NCI-H1694 treated with DMSO at 0.1 percent for 48 hours (cell line): ENCODE results near the gene SALL1.

Experiments
- DNase-seq: peaks from one replicate; lab custom pipeline; 2025; lab: John Stamatoyannopoulos, UW

Gene SALL1

DNA sequence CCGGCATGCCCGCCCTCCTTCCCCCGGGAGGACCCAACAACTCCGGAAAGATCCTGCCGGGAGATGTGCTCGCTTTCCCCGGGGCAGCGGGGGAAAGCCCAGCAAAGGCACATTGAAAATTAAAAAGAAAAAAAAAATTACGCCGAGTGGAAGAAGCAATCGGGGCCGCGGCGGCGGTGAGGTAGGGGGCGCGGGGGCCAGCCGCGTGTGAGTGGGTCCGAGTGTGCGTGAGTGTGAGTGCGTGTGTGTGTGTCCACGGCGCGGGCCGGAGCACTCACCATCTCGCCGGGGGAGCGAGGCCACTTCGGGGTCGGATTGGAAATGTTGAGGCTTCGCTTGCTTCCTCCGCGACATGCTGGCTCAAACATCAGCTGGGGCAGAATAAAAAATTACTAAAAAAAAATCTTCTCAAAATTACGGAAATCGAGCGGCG is at the start of gene SALL1:
Gene SALL1 (minus strand): TSS at position 383 of the 433 bp plus-strand sequence. CDS start 29 bp downstream, at position 354.
- DNase-seq = no peak

DNA sequence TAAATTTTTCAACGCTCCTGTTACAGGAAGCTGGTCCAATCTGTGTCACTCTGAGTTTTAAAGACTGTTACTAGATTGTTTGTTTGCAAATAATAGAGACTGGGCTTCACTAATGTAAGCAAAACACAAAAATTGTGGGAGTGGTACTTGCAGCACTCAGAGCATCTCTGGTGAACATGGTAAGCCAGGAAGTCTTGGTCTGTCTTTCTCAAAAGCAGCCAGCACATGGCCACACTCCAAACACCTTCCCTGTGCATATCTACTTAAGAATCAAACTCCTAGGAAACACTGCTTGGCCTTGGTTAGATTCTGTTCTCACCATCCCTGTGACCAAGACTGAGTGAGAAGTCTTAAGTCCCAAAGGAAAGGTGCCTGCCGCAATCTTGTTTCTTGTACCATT is 49.7 kb upstream of the SALL1 start:
- no peak for DNase-seq

DNA sequence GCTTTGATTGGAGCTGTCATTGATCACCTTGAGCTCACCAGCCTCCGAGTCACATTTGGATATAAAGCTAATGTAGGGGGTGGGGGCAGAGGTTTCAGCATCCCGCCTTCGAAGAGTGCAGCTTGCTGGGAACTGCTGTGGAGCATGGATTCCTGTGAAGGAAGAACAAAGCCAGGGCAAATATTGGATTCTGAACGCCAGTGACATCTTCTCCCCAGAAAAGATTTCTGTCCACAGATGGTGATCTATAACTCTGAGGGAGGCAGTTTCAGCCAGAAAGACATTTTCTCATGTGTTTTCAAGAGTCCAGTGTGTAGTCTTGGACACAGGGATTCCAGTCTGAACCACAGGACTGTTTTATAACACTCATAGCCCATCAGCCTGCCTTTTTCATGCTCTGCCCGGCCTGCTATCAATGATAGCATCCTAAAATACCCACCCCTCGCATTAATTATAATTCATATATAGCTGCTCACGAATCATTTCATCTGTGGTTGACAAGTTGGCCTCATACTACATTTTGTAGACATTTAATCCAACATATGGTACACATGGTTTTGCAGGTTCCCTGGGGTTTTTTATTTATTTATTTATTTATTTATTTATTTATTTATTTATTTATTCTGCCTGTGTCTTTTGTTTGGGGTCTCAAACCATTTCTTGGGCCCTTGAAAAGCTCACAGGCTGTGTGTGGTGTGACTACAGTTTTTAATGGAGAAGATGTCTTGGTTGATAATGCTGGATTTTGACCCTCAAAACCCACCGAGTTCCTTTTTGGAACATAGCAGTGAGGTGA is 47.1 kb upstream of the SALL1 start:
- DNase-seq = no peak

DNA sequence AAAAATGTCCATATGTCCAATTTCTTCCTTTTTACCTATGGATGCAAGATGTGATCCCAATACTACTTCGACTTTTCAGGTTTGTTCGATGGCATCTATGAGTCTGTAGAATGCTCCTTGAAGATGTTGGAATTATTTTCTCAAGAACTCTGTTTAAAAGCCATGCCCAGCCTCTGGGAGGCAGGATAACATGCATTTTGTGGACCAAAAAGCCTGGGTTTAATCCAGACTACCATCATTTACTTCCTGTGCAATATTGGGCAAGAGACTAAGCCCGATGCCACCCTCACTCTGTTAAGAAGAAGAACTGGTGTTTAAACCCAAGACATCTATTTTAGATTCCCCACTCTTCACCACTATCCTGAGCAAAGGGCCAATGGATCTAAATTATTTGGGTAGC is 42.8 kb upstream of the SALL1 start:
- no peak for DNase-seq

DNA sequence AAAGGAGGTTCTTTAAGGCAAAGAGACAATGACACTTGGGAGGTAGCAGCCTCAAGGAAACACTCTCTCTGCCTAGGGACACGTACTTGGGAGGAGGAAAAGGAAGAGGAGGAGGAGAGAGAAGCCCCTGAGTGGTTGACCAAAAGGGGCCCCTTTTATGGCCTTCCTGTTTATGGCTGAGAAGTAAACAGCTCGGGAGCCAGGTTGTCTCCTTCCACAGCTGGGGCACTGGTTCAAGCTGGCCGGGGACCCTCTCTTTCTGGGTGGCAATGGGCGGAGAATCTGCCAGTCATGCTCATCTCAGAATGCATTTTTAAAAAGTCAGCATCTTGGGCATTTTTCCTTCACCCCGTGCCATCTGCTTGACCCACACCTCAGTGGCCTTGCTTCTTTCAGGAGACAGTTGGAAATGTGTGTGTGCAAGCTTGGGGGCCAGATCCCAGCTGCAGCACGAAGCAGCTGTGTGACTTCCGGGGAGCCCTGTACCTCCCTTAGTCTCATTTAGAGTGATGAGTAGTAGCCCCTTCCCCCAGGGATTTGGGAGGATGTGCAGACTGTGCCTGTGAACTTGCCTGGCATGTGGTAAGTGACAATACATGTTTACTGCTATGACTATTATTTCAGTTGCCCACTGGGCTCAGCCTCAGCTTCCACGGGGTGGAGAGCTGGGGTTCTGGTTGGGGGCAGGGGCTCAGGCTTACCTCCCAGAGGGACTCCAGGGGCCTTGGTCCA is 33.8 kb upstream of the SALL1 start:
- DNase-seq = no peak

DNA sequence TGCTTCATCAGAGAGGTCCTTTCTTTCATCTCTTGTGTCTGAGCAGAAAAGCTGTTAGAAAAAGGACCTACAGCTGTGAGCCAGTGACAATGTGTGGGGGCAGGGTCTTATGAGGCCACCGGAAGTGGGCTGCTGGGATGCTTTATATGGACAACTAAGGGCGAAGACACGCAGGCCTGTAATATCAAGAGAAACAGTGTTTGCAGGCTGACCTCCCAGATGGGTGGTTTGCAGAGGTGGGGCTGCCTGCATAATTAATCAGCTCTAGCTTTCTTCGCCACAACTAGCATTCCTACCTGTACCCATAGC is 30.4 kb upstream of the SALL1 start:
- DNase-seq = no peak

DNA sequence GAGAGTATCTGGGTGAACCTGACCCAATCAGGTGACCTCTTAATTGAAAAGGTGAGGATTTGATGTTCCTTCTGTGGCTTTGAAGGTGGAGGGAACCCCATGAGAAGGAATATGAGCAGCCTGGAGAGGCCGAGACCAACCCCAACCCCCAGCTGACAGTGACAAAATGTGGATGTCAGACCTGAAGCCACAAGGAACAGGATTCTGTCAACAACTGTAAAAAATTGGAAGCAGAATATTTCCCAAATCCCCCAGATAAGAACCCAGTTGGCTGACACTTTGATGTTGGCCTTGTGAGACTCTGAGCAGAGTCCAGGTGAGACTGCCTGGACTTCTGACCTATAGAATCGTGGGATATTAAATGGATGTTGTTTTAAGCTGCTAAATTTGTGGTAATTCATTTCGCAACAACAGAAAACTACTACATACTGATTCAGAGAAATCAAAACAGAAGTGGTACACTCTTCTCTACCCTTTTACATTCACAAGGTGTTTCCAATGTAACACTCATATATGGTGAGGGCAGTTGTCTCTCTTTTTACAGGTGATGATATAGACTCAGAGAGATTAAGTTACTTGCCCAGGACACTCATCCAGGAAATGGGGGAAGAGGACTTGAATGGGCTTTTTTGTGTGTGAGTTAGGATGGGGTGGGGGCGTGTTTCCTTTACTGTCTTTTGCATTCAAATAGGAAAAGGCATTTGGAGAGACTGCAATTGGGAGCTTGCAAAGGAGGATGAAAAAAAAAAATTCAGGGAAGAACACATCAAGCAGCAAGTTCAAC is 29.8 kb upstream of the SALL1 start:
- DNase-seq = no peak

DNA sequence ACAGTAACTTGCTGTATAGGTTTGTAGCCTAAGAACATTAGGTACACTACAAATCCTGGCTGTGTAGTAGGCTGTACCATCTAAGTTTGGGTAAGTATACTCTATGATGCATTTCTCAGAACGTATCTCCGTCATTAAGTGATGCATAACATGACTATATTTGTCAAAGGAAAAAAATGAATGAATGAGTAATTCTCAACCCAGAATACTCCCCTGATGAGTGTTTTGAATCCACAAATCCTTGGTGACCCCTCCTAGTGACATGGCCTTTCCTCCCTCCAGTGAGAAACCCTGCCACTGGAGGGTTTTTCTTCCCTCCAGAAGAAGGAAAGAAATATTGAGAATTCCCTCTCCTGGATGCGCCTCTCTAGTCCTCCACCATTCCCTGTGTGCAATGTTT is 24.0 kb upstream of the SALL1 start:
- DNase-seq = no peak

DNA sequence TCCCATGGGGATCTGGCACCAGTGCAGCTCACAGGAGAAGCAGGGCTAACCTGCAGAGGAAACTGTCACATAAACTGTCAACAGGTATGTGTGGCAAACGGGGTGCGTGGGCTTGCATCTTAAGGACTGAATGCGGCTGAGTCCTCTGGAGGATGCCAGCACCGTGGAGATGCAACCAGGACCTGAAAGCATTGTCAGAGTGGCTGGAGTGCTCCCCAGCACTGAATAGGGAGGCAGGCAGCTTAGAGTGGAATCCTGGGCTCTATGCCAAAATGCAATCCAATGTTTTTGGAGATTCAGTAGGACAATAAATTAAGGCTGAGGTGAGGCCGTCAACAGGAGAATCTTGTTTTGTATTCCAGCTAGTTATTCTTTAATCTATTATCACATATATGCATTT is 21.3 kb upstream of the SALL1 start:
- no peak for DNase-seq

DNA sequence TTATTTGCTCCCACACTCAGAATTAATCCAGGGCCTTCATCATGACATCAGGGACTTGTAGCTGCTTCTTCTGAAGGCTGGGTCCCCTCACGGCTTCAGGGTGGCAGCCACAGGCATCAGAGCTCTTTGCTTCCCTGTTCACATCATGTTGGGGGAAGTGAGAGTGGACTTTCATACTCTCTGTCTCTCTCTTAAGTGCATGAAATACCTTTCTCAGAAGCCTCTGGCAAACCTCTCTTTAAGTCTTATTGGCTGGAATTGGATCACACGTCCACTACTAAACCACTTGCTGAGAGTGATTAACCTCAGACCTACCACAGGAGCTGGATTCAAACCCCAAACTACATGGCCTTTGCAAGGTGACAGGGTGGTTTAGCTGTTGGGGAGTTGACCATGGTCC is 17.7 kb upstream of the SALL1 start:
- DNase-seq = no peak

DNA sequence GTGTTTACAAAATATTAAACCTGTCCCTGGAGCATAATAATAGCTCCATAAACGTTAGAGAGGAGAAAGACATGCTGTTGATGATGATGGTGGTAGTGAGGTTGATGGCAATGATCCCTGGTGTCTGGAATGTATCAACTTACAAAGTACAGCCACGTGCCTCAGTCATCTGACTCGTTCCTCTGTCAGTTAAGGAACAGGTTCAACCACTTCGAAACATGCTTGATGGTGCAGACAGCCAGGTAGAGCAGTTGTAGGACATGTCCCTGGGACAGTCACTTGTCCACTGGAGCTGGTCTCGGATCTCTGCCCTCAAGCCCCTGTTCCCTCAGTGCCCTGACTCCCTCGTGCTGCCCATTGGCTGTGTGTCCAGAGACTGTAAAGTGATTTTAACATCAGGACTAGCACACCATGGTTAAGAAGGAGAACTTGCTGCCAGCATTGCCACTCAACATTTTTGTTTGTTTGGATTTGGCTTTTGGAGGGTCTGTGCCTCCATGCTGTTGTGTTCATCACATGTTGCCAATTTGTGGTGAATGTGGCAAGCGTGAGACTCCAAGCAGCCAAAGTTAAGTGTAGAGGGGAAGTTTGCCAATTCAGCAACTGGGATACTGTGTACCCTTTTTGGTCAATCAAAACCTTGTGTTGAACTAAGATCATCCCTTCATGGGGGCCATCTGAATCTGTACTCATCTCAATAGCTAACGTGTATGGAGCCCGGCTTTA is 16.3 kb upstream of the SALL1 start:
- DNase-seq = no peak

DNA sequence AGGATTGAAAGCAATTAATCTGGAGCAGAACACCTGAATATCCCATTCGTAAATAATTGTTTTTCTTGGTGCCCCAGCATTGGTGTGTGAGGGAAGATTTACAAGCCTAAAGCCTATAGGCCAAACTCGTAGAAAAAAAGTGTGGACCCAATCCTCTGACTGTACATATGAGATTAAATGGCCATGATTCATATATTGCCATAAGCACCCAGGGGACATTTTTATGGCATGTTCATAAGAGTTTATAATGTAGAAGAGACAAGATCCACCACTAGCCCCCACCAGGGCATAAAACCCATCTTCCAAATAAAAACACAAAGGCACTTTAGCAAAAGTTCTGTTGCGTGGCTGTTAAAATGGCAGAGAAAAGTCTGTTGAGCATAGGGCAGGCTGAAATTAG is 15.5 kb upstream of the SALL1 start:
- no peak for DNase-seq

DNA sequence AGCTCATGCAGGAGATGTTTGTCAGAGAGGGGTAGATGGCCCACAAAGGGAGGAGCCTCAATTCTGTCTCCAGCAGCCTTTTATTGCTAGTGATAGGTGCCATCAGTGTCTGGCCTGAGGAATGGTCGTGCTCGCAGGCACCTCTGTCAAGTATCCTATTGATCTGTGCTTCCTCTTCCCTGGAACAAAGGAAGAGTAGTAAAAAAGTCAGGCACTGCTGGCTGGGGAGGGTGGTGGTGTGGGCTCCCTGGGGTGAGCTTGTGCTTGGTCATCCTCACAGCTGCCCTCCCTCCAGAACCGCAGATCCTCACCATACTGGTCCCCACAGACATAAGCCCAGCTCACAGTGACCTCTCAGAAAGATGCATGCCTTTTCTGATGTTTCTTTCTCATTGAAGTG is 15.0 kb upstream of the SALL1 start:
- DNase-seq = no peak

DNA sequence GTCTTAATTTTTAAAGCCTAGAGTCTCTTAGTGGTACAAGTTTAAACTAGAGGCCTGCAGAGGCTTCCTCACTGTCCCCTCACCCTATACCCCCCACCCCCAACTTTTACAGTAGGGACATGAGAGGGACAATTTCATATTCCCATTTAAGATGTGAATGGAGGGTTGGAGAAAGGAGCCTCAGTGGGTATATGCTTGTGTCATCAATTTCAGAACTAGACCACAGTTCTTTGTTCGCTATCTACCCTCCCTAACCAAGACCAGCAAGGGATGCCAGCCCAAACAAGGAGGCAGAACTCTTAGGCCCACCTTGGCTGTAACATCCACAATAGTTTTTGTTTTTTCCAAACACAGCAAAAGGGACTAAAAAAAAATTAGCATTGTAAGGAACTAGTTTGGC is 14.0 kb upstream of the SALL1 start:
- no peak for DNase-seq

DNA sequence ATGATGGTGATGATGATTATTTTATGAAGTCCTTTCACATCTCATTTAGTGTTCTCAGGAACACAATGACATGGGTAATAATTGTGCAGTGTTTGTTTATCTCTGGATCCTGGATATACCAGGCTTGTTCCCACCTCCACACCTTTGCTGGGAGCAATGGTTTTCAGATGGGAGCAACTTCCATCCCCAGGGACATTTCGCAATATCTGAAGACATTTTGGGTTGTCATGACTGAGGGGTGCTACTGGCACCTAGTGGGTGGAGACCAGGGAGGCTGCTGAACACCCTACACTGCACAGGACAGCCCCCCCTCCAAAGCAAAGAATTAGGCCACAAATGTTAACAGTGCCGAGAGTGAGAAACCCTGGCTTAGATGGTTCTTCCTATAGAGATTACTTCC is 13.5 kb upstream of the SALL1 start:
- no peak for DNase-seq

DNA sequence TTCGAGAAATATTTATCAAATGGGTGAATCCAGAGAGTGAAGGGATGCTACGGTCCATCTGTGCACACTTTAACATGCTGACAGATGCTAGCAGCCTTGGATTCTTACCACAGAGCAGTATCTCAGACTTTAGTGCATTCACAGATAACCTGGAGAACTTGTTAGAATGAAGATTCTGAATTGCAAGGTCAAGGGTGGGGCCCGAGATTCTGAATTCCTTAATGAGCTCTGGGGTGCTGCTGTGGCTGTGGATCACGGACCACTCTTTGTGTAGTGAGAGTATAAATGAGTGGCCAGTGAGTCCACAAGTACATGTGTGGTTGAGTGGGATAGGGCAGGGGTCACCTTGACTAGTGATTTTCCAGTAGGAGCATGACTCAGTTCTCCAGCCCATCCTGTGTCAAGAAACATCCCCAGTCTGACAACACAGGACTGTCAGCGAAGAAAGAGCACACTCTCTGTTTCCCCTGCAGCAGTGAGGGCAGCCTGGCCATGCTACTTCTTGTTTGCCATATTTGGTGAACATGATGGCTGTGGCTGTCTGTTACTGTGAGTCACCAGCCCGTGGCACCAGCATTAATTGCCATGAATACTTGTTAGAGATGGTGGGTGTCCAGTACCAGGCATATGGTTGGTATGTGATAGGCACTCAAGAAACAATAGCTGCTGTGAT is 13.0 kb upstream of the SALL1 start:
- no peak for DNase-seq

DNA sequence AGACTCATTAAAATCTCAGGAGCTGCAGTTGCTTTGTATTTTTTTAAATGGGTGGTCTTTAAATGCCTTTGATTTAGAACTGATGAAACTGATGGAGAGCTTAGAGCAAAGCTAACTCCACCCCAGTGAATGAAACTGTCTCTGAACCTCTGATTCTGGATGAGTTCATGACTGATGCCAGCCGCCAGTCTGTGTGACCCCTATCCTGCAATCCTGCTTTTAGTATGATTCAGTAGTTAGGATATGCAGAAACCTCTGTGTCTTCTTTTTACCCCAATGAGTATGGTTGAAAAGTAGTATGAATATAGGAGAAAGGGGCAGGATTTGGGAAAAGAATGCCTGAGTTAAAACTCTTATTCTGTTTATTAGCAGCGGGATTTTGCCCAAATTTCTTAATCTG is 12.3 kb upstream of the SALL1 start:
- no peak for DNase-seq

DNA sequence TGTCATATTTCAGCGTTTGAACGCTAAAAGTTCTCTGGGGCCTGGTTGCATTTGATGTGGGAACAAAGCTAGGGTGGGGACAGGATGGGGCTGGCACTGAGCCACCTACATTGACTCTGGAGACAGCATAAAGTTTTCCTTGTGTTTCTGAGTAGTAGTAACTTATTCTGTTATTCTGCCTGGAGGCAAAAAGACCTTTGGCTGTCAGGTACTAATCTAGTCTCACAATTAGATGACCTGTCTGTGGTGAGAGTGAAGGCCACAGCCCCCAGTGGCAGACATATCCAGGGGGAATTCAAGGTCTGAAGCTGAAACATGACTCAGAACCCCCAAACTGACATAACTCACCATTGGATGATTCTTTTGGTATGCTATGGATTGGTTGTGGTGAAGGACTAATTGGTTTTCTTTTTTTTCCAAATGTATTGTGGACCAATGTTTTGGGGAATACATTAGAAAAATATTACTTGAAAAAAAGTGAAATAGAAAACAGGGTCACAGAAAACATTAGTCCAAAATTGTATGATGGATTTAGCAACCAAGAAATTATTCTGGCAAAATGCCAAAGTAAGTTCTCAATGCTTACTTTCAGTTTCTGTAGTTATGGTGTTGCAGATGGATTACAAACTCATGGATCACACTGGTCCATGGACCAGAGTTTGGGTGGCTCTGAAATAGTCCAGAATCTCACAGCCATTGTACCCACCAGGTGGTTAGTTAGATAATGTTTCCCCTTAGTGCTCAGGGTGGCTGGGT is 10.5 kb upstream of the SALL1 start:
- no peak for DNase-seq

DNA sequence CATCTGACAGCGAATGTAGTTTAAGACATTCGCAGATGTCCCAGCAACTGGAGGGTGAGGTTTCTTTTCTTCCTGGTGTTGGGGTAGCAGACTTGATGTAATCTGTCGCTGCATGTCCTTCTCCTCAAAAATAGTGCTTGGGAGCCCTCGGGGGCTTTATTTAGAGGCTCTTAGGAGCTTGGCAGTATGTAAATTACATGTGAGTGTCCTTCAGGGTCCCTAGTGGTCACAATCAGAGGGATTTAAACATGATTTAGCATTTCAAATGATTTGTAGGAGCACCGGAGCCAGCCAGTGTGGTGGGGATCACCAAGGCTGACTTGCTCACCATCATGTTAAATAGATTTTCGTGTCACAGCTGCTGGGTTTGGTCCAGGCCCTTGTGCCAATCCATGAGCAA is 8.8 kb upstream of the SALL1 start:
- no peak for DNase-seq

DNA sequence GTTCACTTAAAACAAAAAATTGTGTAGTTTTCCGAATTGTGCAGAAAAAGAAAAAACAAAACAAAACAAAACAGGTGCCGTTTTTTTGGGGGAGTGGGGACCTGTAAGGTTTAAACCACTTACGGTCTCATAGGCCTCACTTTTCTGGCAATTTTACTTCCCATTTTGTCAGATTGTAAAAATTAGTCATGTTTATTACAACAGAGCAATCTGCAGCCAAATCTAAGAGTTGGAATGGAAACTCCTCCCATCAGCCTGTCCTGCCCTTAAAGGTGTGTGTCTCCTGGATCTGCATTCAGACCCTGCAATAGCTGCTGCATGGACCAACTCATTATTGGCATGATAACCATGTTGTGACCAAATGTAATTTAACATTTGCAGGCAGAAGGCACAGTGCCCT is 8.2 kb upstream of the SALL1 start:
- DNase-seq = no peak

DNA sequence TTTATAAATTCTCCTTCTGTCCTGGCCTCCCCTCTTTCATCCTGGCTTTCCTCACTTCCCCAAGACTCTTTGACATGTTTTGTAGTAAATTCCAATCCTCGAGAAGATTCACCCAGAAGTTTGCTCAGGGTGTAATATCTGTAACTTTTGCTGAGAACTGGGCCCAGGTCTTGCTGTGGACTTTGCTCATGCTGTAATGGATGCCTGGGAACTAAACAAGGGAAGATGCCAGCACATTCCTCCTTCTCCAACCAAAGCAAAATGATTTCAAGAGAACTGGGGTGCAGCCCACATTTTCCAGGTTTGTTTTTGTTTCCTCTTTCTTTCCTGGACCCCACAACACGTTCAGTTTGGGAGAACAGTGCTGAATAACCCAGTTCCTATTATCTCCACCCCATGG is 6.6 kb upstream of the SALL1 start:
- no peak for DNase-seq
